ENCODE measurements around the gene RPL13.

DNA sequence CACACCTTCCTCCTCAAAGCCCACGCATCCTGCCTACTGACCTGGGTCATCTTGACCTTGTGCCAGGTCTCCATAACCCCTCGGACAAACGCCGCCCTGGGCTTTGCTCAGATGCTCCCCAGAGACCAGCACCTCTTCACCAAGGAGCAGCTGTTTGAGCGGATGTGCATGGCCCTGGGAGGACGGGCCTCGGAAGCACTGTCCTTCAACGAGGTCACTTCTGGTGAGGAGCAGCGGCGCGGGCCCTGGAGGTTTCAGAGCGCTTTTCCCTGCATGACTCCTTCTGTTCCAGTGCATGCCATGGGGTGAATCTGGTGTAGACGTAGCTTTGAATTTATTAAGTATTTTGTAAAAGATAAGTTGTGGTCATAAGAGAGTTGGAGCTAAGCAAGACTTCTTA lies 7.6 kb upstream of the RPL13 start:
- TF ChIP-seq, protein P1, sequence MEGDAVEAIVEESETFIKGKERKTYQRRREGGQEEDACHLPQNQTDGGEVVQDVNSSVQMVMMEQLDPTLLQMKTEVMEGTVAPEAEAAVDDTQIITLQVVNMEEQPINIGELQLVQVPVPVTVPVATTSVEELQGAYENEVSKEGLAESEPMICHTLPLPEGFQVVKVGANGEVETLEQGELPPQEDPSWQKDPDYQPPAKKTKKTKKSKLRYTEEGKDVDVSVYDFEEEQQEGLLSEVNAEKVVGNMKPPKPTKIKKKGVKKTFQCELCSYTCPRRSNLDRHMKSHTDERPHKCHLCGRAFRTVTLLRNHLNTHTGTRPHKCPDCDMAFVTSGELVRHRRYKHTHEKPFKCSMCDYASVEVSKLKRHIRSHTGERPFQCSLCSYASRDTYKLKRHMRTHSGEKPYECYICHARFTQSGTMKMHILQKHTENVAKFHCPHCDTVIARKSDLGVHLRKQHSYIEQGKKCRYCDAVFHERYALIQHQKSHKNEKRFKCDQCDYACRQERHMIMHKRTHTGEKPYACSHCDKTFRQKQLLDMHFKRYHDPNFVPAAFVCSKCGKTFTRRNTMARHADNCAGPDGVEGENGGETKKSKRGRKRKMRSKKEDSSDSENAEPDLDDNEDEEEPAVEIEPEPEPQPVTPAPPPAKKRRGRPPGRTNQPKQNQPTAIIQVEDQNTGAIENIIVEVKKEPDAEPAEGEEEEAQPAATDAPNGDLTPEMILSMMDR (IDR thresholded peaks at IDR 0.05; ENCODE audit: low read depth, low read length, poor library complexity, severe bottlenecking): no peak
- TF ChIP-seq EZH2phosphoT487 (IDR thresholded peaks at IDR 0.05; ENCODE audit: borderline replicate concordance, low read length): no peak
